ENCODE results near the gene ANTXR1. TPM values are rescaled to one million over a fixed set of nuclear protein-coding genes. Genes with fewer than 3 reads are reported as not detected.

ANTXR1 gene
- total RNA-seq, 4 donors from 2014 or later = 7.1 to 101 (median 15.8) TPM

GRCh38 chr2:69280796-69281412, 267.9 kb downstream of the ANTXR1 start:
- WGBS, 2 donors (ENCODE audit: low coverage in 1 of 2) = 84 to 90% methylated on average over 3 to 4 of the region's 4 CpGs
- Histone ChIP-seq H3K27ac (no peak overlapping the region), H3K36me3 (no peaks in the 10 kb centered on the region), H3K4me3 (no peak overlapping the region), H3K9me3 (no peaks in the 10 kb centered on the region), H3K27me3 (no peaks in the 10 kb centered on the region), H3K4me1 (no peaks in the 10 kb centered on the region)
- TF ChIP-seq EP300 (IDR thresholded peaks at IDR 0.05; ENCODE audit: low read depth) = no peak
- TF ChIP-seq CTCF (IDR thresholded peaks at IDR 0.05) = no peak
- TF ChIP-seq POLR2A (IDR thresholded peaks at IDR 0.05) = no peak
- no peak for TF ChIP-seq POLR2AphosphoS5 (IDR thresholded peaks at IDR 0.05)
- intact Hi-C loops (cut with DNase I; ENCODE audit: low total_unique reads) = no loop called here
- DNase-seq = no peak
- in situ Hi-C loops (cut with MboI; ENCODE audit: low pct_ligation_motif_present in 1 of 4, low pct_unique_long_range_greater_than_20kb in 1 of 4, low sequenced_read_pairs in 3 of 4) = no loop called here

- TF ChIP-seq CTCF (IDR thresholded peaks at IDR 0.05) = no peak
- no peak for TF ChIP-seq POLR2A (IDR thresholded peaks at IDR 0.05)
- no peak for TF ChIP-seq POLR2AphosphoS5 (IDR thresholded peaks at IDR 0.05)
- no peak for TF ChIP-seq EP300 (IDR thresholded peaks at IDR 0.05; ENCODE audit: low read depth)
- Histone ChIP-seq H3K27me3 (no peaks in the 10 kb centered on the region), H3K4me3 (no peak overlapping the region), H3K27ac (peak overlapping the region in 1 of 4 donors; percentile 7), H3K4me1 (no peaks in the 10 kb centered on the region), H3K36me3 (no peaks in the 10 kb centered on the region), H3K9me3 (no peaks in the 10 kb centered on the region)
- DNase-seq = no peak
- 43 to 56% methylated on average over 3 of the region's 3 CpGs for WGBS, 2 donors (ENCODE audit: low coverage in 1 of 2)
- intact Hi-C loops (cut with DNase I; ENCODE audit: low total_unique reads) = no loop called here
- in situ Hi-C loops (cut with MboI; ENCODE audit: low pct_ligation_motif_present in 1 of 4, low pct_unique_long_range_greater_than_20kb in 1 of 4, low sequenced_read_pairs in 3 of 4) = no loop called here
Measured at GRCh38 chr2:69285379-69285894, 272.5 kb downstream of the ANTXR1 start.

GRCh38 chr2:69287544-69287943, 274.6 kb downstream of the ANTXR1 start:
- no peaks in the 10 kb centered on the region for H3K27me3 ChIP-seq
- in situ Hi-C loops (cut with MboI; ENCODE audit: low pct_ligation_motif_present in 1 of 4, low pct_unique_long_range_greater_than_20kb in 1 of 4, low sequenced_read_pairs in 3 of 4) = no loop called here
- no peak for DNase-seq
- H3K36me3 ChIP-seq = no peaks in the 10 kb centered on the region
- TF ChIP-seq EP300 (IDR thresholded peaks at IDR 0.05; ENCODE audit: low read depth) = no peak
- TF ChIP-seq POLR2AphosphoS5 (IDR thresholded peaks at IDR 0.05) = no peak
- TF ChIP-seq CTCF (IDR thresholded peaks at IDR 0.05) = no peak
- TF ChIP-seq POLR2A (IDR thresholded peaks at IDR 0.05) = no peak
- H3K4me3 ChIP-seq = no peak overlapping the region
- H3K9me3 ChIP-seq = no peaks in the 10 kb centered on the region
- intact Hi-C loops (cut with DNase I; ENCODE audit: low total_unique reads) = no loop called here
- H3K4me1 ChIP-seq = peaks cover 0 to 15% (median 9%) of the 10 kb centered on the region in 4 donors
- H3K27ac ChIP-seq = no peak overlapping the region
- WGBS, 2 donors (ENCODE audit: low coverage in 1 of 2) = 82 to 89% methylated on average over 5 of the region's 5 CpGs

GRCh38 chr2:69288429-69288828, 275.4 kb downstream of the ANTXR1 start:
- in situ Hi-C loops (cut with MboI; ENCODE audit: low pct_ligation_motif_present in 1 of 4, low pct_unique_long_range_greater_than_20kb in 1 of 4, low sequenced_read_pairs in 3 of 4) (no loop called here), intact Hi-C loops (cut with DNase I; ENCODE audit: low total_unique reads) (no loop called here)
- no peak overlapping the region for H3K4me3 ChIP-seq
- 91 to 100% methylated on average over 1 of the region's 1 CpG for WGBS, 2 donors (ENCODE audit: low coverage in 1 of 2)
- no peak overlapping the region for H3K27ac ChIP-seq
- TF ChIP-seq POLR2A (IDR thresholded peaks at IDR 0.05) (no peak), POLR2AphosphoS5 (IDR thresholded peaks at IDR 0.05) (no peak), EP300 (IDR thresholded peaks at IDR 0.05; ENCODE audit: low read depth) (no peak), CTCF (IDR thresholded peaks at IDR 0.05) (no peak)
- no peak for DNase-seq
- H3K4me1 ChIP-seq = peaks cover 0 to 15% (median 9%) of the 10 kb centered on the region in 4 donors
- H3K36me3 ChIP-seq = no peaks in the 10 kb centered on the region
- H3K9me3 ChIP-seq = no peaks in the 10 kb centered on the region
- H3K27me3 ChIP-seq = no peaks in the 10 kb centered on the region
